Upper lobe of left lung (tissue), 6 donors: ENCODE results near the gene BCL2L2. TPM values are rescaled to one million over a fixed set of nuclear protein-coding genes. Genes with fewer than 3 reads are reported as not detected.
A peak's percentile ranks its signal among the peaks of the same experiment; 100 is the strongest.
"Not testable (repeated sequence)": the region's sequence is repeated elsewhere in the genome, so short reads cannot be mapped to it uniquely, and the experiment has no call there.

ENCODE experiments used
- ATAC-seq, 2 donors: fragments of 200-7000 bp; cut with Tn5 transposase; one replicate each; pipeline ENCODE4 v1.9.1; 2022; ENCODE audit warnings: mild to moderate bottlenecking in 2 of 2, moderate library complexity in 2 of 2; ENCODE audit not compliant: low FRiP score in 2 of 2
- DNase-seq, 2 donors: peaks; one replicate each; pipeline ENCODE4 v3.0.0-alpha.2; 2019 to 2020
- H3K27ac ChIP-seq, 4 donors: fragments of 200-600 bp; sonication (generic); one replicate each; pipeline ENCODE4 v1.5.1; 2016 to 2019
- H3K27me3 ChIP-seq, 4 donors: fragments of 200-600 bp; sonication (generic); one replicate each; pipeline ENCODE4 v1.5.1; 2017 to 2019
- H3K36me3 ChIP-seq, 4 donors: fragments of 200-600 bp; sonication (generic); one replicate each; pipeline ENCODE4 v1.5.1; 2016 to 2019
- H3K4me1 ChIP-seq, 4 donors: fragments of 200-600 bp; sonication (generic); one replicate each; pipeline ENCODE4 v1.5.1; 2018 to 2019
- H3K4me3 ChIP-seq, 4 donors: fragments of 200-600 bp; sonication (generic); one replicate each; pipeline ENCODE4 v1.5.1; 2017 to 2019; ENCODE audit warnings: mild to moderate bottlenecking in 2 of 4, moderate library complexity in 1 of 4
- H3K9me3 ChIP-seq, 4 donors: fragments of 200-600 bp; sonication (generic); one replicate each; pipeline ENCODE4 v1.5.1; 2018 to 2019
- EP300 ChIP-seq, 4 donors: sonication (generic); formaldehyde crosslinking; IDR thresholded peaks; one replicate each; pipeline ENCODE4 v1.5.1; 2017; ENCODE audit warnings: antibody characterized with exemption in 4 of 4, control low read depth in 2 of 4
- POLR2A ChIP-seq, 4 donors: fragments of 450-650 bp; IDR thresholded peaks; one replicate each; pipeline ENCODE4 v1.5.1; 2016 to 2017; ENCODE audit warnings: antibody characterized with exemption in 4 of 4, mild to moderate bottlenecking in 2 of 4
- POLR2AphosphoS5 ChIP-seq, 2 donors: sonication (generic); formaldehyde crosslinking; IDR thresholded peaks; one replicate each; pipeline ENCODE4 v1.5.1; 2017; ENCODE audit warnings: antibody characterized with exemption in 2 of 2
- WGBS, 2 donors: methylation state at CpG; one replicate each; pipeline ENCODE4 v1.1.5; 2017 to 2018; 5-methylcytosine and 5-hydroxymethylcytosine counted together
- total RNA-seq, 6 donors: library from RNA; depleted of rRNA in 4 of 6; stranded (reverse); fragments of >200 nt in 4 of 6; gene quantifications; one replicate each; pipeline versions ENCODE4 v1.1.0 to v1.2.1, GENCODE V29; 2016 to 2021
- TF ChIP-seq, protein P1 (sequence below), 6 experiments: fragments of 450-650 bp in 4 of 6; fragments of 200-600 bp in 2 of 6; sonication (generic) in 2 of 6; IDR thresholded peaks; one replicate each; pipeline ENCODE4 v1.5.1; 2016 to 2019; ENCODE audit warnings: antibody characterized with exemption in 6 of 6
- donor health status: DM: no; HTN: no; CAD: no; lungs with moderate emphysema.
- donor health status: DM: no; HTN: yes; CAD: no; lungs with severe emphysema.

Gene BCL2L2
- total RNA-seq, 6 donors from 2014 or later, result 38.8 to 53.8 (median 47.3) TPM

DNA sequence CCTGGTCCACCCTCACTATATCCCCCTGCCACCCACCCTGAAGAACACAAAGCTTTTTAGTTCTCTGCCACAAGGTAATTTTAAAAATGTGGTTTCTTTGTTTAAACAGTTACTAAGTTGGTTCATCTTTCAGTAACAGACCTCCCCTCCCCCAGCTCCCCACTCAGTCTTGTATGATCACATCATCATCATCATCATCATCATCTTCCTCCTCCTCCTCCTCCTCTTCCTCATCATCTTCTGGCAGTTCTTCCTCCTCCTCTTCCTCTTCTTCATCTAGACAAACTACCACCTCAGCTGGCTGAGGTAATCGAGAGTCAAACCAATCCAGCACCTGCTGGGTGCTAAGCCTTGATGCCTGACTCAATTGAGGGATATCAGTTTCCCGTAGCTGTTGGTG is 31.2 kb upstream of the BCL2L2 start:
- WGBS, 2 donors, result 89 to 92% methylated on average over 2 of the region's 2 CpGs
- H3K27me3 ChIP-seq, result no peaks in the 10 kb centered on the region
- H3K36me3 ChIP-seq, result peaks cover 0 to 14% (median 10%) of the 10 kb centered on the region in 4 donors
- H3K4me3 ChIP-seq, result no peak overlapping the region
- no peak for TF ChIP-seq POLR2AphosphoS5 (IDR thresholded peaks at IDR 0.05)
- TF ChIP-seq, protein P1, sequence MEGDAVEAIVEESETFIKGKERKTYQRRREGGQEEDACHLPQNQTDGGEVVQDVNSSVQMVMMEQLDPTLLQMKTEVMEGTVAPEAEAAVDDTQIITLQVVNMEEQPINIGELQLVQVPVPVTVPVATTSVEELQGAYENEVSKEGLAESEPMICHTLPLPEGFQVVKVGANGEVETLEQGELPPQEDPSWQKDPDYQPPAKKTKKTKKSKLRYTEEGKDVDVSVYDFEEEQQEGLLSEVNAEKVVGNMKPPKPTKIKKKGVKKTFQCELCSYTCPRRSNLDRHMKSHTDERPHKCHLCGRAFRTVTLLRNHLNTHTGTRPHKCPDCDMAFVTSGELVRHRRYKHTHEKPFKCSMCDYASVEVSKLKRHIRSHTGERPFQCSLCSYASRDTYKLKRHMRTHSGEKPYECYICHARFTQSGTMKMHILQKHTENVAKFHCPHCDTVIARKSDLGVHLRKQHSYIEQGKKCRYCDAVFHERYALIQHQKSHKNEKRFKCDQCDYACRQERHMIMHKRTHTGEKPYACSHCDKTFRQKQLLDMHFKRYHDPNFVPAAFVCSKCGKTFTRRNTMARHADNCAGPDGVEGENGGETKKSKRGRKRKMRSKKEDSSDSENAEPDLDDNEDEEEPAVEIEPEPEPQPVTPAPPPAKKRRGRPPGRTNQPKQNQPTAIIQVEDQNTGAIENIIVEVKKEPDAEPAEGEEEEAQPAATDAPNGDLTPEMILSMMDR (IDR thresholded peaks at IDR 0.05), result no peak
- TF ChIP-seq POLR2A (IDR thresholded peaks at IDR 0.05), result no peak
- no peak for TF ChIP-seq EP300 (IDR thresholded peaks at IDR 0.05)
- no peaks in the 10 kb centered on the region for H3K4me1 ChIP-seq
- ATAC-seq (no peak), DNase-seq (no peak)
- no peaks in the 10 kb centered on the region for H3K9me3 ChIP-seq
- H3K27ac ChIP-seq, result no peak overlapping the region

DNA sequence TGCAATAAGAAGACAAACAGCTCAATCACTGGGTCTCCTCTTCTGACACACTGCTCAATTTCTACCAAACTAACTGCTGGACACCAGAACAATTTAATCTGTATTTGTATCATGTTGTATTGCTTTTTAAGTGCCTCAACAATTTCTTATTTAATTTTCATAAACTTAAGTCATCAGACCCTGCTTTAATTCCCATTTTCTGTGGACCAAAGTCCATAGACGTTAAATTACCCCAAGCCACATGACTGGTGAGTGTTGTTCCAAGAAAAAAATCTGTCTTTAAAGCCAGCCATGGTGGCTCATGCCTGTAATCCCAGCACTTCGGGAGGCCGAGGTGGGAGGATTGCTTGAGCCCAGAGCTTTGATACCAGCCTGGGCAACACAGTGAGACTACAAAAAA is 29.4 kb upstream of the BCL2L2 start:
- no peaks in the 10 kb centered on the region for H3K27me3 ChIP-seq
- 89 to 96% methylated on average over 3 of the region's 3 CpGs for WGBS, 2 donors
- H3K27ac ChIP-seq, result no peak overlapping the region
- no peak for TF ChIP-seq EP300 (IDR thresholded peaks at IDR 0.05)
- no peak for TF ChIP-seq POLR2A (IDR thresholded peaks at IDR 0.05)
- no peak for TF ChIP-seq POLR2AphosphoS5 (IDR thresholded peaks at IDR 0.05)
- TF ChIP-seq, protein P1 (IDR thresholded peaks at IDR 0.05), result no peak
- no peaks in the 10 kb centered on the region for H3K4me1 ChIP-seq
- ATAC-seq, result no peak
- peaks cover 0 to 21% (median 10%) of the 10 kb centered on the region in 4 donors for H3K36me3 ChIP-seq
- DNase-seq, result no peak
- H3K4me3 ChIP-seq, result no peak overlapping the region
- no peaks in the 10 kb centered on the region for H3K9me3 ChIP-seq

DNA sequence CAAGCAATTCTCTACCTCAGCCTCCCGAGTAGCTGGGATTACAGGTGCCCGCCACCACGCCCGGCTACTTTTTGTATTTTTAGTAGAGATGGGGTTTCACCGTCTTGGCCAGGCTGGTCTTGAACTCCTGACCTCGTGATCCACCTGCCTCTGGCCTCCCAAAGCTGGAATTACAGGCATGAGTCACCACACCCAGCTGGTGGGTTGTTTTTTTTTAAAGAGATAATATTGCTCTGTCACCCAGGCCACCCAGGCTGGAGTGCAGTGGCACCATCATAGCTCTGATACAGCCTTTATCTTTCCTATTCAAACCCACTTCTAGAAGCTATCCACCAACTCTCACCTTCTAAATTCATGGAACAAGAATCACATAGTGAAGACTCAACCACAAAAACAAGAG is 28.7 kb upstream of the BCL2L2 start:
- not testable (repeated sequence) for H3K27me3 ChIP-seq, H3K27ac ChIP-seq, H3K9me3 ChIP-seq, H3K4me1 ChIP-seq, ATAC-seq, DNase-seq, H3K4me3 ChIP-seq
- WGBS, 2 donors, result 90 to 93% methylated on average over 6 of the region's 6 CpGs
- H3K36me3 ChIP-seq, result peaks cover 0 to 21% (median 10%) of the 10 kb centered on the region in 4 donors

DNA sequence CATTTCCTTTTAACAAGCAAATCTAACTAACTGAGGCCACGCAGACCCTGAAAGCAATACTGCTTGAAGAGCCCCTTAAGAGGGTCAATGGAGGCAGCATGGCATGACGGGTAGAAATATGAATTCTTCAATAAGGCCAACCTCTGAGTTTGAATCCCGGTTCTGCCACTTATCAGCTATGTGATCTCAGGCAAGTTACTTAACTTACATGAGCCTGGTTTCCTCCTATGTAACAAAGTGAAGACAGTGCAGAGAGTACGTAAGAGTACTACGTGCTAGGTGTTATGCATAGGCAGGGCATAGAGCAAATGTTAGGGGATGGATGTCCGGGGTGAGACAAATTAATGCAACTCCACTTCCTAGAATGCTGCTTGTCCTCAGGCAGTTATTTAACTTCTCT is 25.4 kb upstream of the BCL2L2 start:
- Histone ChIP-seq H3K27ac (no peak overlapping the region), H3K27me3 (no peaks in the 10 kb centered on the region), H3K4me1 (peaks cover 5 to 16% (median 12%) of the 10 kb centered on the region in 4 donors), H3K4me3 (no peak overlapping the region), H3K36me3 (peaks cover 0 to 14% (median 3%) of the 10 kb centered on the region in 4 donors), H3K9me3 (no peaks in the 10 kb centered on the region)
- ATAC-seq (no peak), DNase-seq (no peak)
- 89 to 92% methylated on average over 6 of the region's 6 CpGs for WGBS, 2 donors
- TF ChIP-seq POLR2A (IDR thresholded peaks at IDR 0.05) (no peak), POLR2AphosphoS5 (IDR thresholded peaks at IDR 0.05) (no peak), EP300 (IDR thresholded peaks at IDR 0.05) (no peak)
- TF ChIP-seq, protein P1 (IDR thresholded peaks at IDR 0.05), result no peak

DNA sequence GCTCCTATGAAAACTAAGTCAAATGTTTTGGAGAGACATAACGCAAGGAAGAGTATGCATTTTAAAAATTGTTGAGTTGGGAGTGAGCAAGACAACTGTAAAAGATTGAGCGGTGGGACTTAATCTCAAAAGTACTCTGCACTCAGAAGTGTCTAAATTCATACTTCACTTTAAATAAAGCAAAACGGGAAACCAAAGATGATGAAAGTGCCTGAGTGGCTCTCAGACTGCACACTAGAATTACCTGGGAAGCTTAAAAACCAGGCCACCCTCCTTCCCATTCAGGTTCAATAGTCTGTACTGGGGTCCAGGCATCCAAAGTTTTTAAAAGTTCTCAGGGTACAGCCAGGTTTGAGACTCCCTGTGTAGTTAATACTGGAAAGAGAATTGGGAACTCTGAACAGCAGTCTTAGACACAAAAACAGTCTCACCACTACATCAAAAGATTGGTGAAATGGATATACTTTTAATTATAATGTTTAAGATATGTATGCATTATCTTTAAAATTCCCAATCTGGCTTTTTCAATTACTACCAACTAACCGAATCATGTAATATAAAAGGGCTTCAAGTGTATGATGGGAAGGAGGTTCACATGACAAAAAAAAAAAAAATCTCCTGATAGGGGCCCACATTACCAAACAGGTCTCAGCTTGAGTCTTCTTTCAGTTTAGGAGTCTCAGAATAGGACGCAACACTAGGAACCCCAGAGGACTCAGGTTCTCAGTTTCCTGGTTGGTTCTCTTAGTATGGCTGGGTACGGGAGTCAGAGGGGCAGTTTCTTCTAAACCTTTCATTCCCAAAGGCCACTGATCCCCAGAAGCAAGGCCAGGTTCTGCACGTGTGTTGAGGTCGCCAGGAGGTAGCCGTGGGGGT is 21.7 kb upstream of the BCL2L2 start:
- Histone ChIP-seq H3K27ac (peak overlapping the region; percentile 90 to 98 (median 94)), H3K4me1 (peaks cover 11 to 24% (median 19%) of the 10 kb centered on the region in 4 donors), H3K4me3 (peak overlapping the region; percentile 58 to 91 (median 88)), H3K9me3 (no peaks in the 10 kb centered on the region), H3K27me3 (no peaks in the 10 kb centered on the region), H3K36me3 (peaks cover 0 to 7% (median 0%) of the 10 kb centered on the region in 4 donors)
- TF ChIP-seq POLR2A (IDR thresholded peaks at IDR 0.05), result no peak
- no peak for TF ChIP-seq EP300 (IDR thresholded peaks at IDR 0.05)
- TF ChIP-seq POLR2AphosphoS5 (IDR thresholded peaks at IDR 0.05), result no peak
- TF ChIP-seq, protein P1 (IDR thresholded peaks at IDR 0.05), result no peak
- DNase-seq (no peak), ATAC-seq (no peak)
- WGBS, 2 donors, result 24 to 28% methylated on average over 9 of the region's 9 CpGs
